8988T (cell line): ENCODE results near the gene RDH12.
"Not testable (repeated sequence)": the region's sequence is repeated elsewhere in the genome, so short reads cannot be mapped to it uniquely, and the experiment has no call there.

Source experiments
- DNase-seq: peaks from one replicate; pipeline ENCODE4 v3.0.0; 2011

Gene RDH12

DNA sequence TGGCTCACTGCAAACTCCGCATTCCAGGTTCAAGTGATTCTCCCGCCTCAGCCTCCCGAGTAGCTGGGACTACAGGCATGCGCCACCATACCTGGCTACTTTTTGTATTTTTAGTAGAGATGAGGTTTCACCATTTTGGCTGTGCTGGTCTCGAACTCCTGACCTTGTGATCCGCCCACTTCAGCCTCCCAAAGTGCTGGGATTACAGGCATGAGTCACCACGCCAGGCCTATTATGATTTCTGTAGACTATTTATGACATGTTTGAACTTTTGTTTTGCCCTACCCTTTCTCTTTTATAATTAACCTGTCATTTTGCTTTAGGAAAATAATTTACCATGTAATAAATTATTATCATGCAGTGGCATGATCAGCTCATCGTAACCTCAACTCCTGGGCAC lies at the start of gene RDH12:
Gene RDH12 (plus strand): TSS at position 395 of the 400 bp plus-strand sequence. CDS start 20,757 bp downstream, outside the sequence.
- not testable (repeated sequence) for DNase-seq

- no peak for DNase-seq
These were observed 49.5 kb upstream of the RDH12 start for GRCh38 chr14:67652189-67652588.

DNA sequence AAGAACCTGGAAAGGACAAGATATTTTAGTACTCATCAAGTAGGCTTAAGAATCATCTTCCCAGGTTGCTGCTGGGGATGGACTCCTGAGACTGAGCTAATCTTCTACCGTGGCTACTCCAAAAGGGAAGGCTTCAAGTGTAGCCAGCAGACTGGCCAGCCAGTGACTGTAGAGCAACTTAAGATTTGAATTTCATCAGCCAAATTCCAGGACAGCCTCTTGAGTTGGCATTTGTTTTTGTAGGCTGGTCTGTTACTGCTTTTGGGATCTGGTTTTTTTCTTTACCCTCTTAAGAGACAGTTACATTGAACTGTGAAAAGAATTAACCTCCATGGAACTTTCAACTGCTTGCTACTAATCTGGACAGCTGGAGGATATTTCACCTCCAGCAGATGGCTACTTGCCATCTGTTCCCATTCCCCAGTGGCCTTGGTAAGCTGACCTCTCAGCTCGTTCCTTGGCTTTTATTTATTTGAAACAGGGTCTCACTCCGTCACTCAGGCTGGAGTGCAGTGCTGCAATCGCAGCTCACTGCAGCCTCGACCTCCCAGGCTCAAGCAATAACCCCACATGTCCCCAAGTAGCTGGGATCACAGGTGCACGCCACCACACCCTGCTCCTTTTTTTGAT lies 47.9 kb upstream of the RDH12 start:
- no peak for DNase-seq

DNA sequence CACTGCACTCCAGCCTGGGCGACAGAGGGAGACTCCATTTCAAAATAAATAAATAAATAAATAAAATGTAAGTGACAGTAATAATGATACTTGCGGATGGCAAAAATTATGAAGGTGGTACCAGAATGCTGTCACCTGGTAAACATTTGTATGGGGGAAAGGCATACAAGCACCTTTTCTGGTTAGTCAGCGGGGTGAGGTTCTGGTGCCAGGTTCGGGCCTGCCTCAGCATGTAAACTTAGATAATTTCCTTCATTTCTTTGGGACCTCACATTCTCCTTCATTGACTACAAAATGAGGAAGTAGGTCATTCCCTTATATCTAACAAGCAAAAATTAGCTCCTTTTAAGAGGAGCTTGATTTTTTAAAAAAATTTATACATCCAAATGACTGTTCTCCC lies 38.1 kb upstream of the RDH12 start:
- DNase-seq, result no peak

GRCh38 chr14:67665868-67666267 lies 35.8 kb upstream of the RDH12 start:
- DNase-seq, result no peak

DNA sequence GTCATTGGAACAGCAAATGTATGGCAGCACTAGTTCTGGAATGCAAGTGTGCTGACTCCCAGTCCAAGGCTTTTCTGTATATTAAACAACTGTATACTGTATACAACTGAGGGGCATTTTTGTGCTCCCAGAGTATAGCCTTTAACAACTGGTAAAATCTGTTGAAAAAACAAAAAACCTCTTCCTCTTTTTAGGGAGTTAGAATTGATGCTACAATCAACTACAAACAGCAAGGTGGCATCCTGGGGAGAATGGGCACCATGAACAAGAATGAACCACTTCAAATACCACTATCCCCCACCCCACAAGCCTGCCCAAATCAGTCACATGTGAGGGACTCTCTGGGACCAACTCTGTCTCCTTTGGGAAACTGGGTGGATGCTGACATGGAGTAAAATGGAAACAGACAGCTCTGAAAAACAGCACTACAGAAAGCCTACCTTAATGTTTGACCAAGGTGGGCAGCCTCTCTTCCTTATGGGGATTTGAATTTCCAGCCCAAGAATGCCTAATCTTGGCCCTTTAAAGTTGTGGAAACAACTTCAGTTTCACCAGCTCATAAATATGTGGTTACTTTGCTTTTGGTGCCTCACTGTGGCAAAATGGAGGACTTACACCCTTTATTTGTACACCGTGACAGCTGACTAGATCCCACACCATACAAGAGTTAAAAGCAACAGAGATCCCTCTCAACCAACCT lies 34.8 kb upstream of the RDH12 start:
- no peak for DNase-seq

- no peak for DNase-seq
These were observed 33.1 kb upstream of the RDH12 start for GRCh38 chr14:67668559-67668958.

- no peak for DNase-seq
These were observed 28.2 kb upstream of the RDH12 start for GRCh38 chr14:67673451-67673850.

DNA sequence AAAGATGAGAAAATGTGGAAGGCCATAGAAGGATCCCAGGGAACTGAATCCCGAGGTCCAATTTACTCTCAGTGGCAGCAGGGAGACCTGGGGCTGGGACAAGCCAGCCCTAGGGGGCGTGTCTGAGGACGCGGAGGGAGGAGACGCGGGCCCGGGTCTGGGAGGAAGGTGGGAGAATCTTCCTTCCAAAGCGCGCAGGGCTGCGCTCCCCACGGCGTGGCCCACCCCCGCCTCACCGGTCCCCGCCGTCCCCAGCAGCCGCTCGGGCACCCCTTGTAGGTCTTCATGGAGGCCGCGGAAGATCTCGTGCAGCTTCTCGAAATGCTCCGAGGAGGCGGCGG lies 27.6 kb upstream of the RDH12 start:
- DNase-seq, result peak; percentile 52

GRCh38 chr14:67674480-67675218 lies 27.0 kb upstream of the RDH12 start, which contains the start of gene VTI1B:
VTI1B (minus strand) TSS chr14:67674632; CDS start chr14:67674489, 143 bp downstream.
- peak; percentile 68 for DNase-seq

GRCh38 chr14:67675219-67675582 lies 26.5 kb upstream of the RDH12 start:
- DNase-seq, result no peak

GRCh38 chr14:67679006-67679405 lies 22.7 kb upstream of the RDH12 start:
- no peak for DNase-seq

GRCh38 chr14:67680121-67680602 lies 21.5 kb upstream of the RDH12 start:
- DNase-seq, result no peak

DNA sequence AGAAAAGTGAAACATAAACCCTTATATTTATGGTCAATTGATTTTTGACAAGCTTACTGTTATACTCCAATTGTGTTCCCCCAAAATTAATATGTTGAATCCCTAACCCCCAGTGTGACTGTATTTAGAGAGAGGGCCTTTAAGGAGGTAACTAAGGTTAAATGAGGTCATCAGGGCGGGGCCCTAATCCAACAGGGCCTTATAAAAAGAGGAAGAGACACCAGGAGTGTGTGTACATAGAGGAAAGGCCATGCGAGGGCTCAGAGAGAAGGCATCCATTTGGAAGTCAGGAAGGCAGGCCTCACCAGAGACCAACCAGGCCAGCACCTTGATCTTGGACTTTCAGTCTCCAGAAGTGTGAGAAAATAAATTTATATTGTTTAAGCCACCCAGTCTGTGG lies 20.7 kb upstream of the RDH12 start:
- DNase-seq, result no peak

- no peak for DNase-seq
These were observed 17.8 kb upstream of the RDH12 start for GRCh38 chr14:67683842-67684241.

DNA sequence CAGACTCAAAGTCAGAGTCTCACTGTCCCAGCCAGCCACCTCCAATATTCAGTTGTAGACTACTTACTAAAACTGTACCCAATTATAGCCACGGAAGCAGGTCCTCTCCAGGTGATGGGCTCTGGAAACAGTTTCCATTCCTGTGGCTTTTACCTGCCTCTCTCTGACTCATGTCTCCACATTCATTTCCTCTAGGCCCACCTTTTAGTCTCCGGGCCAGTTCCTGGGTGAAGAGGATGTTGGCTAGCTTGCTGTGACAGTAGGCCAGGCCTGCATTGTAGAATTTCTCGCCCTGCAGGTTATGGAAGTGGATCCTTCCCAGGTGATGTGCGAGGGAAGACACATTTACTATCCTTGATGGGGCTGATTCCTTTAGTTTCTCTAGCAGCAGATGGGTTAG lies 11.7 kb upstream of the RDH12 start:
- DNase-seq, result no peak

DNA sequence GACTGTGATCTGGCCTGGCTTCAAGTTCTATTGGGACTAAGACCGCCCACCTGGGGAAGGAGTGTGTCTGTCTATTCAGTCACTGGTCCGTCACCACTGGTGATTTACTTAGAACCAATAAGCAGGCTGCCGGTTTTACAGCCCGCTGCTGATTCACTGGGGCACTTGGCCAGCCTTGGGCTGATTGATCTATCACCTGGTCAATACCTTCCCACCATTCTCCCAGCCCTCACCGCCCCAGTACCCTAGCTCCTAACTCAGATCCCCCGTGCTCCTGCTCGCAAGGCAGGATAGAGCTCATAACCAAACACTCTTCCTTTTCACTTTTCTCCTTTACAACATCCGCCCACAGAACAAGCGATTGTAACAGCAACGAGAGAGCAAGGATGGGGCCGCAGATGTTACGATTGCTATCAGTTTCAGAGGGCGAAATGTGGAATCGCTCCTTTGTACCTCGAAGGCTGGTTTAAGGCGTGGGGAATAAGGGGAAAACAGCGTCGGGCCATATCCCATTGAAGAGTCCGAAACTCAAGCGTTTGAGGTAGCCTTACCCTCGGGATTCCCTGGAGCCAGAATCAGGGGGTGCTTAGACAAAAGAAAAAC lies 6.8 kb upstream of the RDH12 start:
- DNase-seq, result peak; percentile 61

- DNase-seq, result peak; percentile 65
These were observed 6.2 kb upstream of the RDH12 start, which contains the start of gene RDH11 for GRCh38 chr14:67695394-67695949. RDH11 (minus strand) TSS chr14:67695764; CDS start chr14:67695703, 61 bp downstream.

DNA sequence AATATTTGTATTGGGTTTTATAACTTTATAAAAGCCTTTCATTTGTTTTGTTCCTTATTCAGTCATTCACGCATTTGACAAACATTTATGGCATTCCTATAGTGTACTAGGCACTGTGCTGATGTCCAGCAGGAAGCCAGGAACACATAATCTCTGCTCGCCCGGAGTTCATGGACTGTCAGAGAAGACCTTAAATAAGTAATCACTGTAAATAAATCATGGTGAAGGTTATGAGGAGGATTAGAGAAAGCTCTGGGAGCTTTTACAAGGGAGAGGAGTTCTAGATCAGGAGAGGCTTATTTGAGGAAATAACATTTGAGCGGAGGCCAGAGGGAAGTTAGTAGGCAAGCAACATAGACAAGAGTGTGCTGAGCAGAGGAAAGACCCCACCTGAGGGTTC lies 4.7 kb upstream of the RDH12 start:
- no peak for DNase-seq

GRCh38 chr14:67698179-67698578 lies 3.5 kb upstream of the RDH12 start:
- no peak for DNase-seq

DNA sequence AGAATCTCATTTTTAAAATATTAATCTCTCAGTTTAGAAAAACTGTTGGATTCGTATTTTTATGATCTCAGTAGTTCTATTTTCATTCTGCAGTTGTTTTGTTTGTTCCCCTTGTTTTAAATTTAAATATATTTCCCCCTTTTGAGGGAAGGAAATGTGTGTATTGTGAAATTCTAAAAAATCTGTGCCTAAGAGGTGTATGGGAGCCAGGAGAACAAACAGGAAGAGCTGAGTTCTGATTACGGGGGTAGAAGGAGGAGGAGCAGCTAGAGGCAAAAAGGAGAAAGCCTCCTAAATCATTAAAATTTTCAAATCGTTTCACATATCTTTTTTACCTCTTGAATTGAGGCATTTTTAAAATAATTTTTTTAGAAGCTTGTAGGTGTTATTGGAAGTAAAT lies 2.3 kb downstream of the RDH12 start:
- no peak for DNase-seq

GRCh38 chr14:67704484-67705089 lies 2.9 kb downstream of the RDH12 start:
- DNase-seq, result peak; percentile 24

DNA sequence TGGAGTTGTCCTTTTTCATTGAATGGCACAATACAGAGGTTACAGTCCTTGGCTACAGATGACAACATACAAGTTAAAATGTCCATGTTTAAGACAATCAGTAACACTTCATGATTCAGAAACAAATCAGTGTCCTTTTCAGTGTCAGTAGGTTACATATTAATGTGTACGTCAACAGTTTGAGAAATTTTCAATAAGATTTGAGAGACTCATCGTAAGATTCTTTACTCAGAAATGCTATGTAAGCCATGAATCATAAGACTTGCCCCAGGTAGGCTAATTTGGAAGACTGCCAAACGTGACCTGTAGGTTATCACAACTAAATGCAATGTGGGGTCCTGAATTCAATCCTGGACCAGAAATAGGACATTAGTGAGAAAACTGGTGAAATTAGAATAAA lies 3.5 kb downstream of the RDH12 start:
- DNase-seq, result no peak
